K562 (cell line): ENCODE measurements around the gene POLD4. TPM values are rescaled to one million over a fixed set of nuclear protein-coding genes. Genes with fewer than 3 reads are reported as not detected.
A peak's percentile ranks its signal among the peaks of the same experiment; 100 is the strongest.

Experiments used
- BRD4 ChIP-seq: fragments of 200-600 bp; sonication (generic); IDR thresholded peaks from 2 replicates; pipeline ENCODE4 v1.6.1; 2017; ENCODE audit warnings: inconsistent platforms
- CREB1 ChIP-seq, 2 experiments: sonication (generic) in 1 of 2; formaldehyde crosslinking in 1 of 2; IDR thresholded peaks; 2 replicates each; pipeline versions ENCODE4 v1.6.1 to v1.8.0; 2012 to 2022; ENCODE audit warnings: inconsistent platforms in 1 of 2, mild to moderate bottlenecking in 1 of 2, missing genetic modification reagents in 1 of 2, moderate library complexity in 1 of 2
- E2F8 ChIP-seq: fragments of 450-650 bp; IDR thresholded peaks from 2 replicates; pipeline ENCODE4 v1.7.1; 2018; ENCODE audit warnings: mild to moderate bottlenecking, low read depth; ENCODE audit not compliant: partially characterized antibody
- HNRNPLL ChIP-seq: fragments of 200-400 bp; formaldehyde crosslinking; IDR thresholded peaks from 2 replicates; pipeline ENCODE4 v1.6.1; 2017; ENCODE audit warnings: low read length, low read depth, mild to moderate bottlenecking; ENCODE audit not compliant: poor library complexity, severe bottlenecking
- KDM1A ChIP-seq, 2 experiments: fragments of 450-650 bp; IDR thresholded peaks; 2 replicates each; pipeline ENCODE4 v1.6.1; 2016; ENCODE audit warnings: mild to moderate bottlenecking in 2 of 2
- MAX ChIP-seq: sonication (generic); formaldehyde crosslinking; IDR thresholded peaks from 2 replicates; pipeline ENCODE4 v1.9.0; 2022; ENCODE audit warnings: mild to moderate bottlenecking, missing genetic modification reagents
- MLX ChIP-seq, 2 experiments: fragments of 450-650 bp in 1 of 2; sonication (generic) in 1 of 2; formaldehyde crosslinking; conservative IDR thresholded peaks; 2 replicates each; pipeline versions ENCODE4 v1.4.0 to v1.8.1; 2020 to 2022; ENCODE audit warnings: mild to moderate bottlenecking in 1 of 2, missing genetic modification reagents in 1 of 2
- PHTF2 ChIP-seq: fragments of 250-450 bp; sonication (Bioruptor Pico); IDR thresholded peaks from 2 replicates; pipeline ENCODE4 v1.5.0; 2021; ENCODE audit warnings: mild to moderate bottlenecking
- RFX1 ChIP-seq: fragments of 450-650 bp; IDR thresholded peaks from 2 replicates; pipeline ENCODE4 v1.6.1; 2016; ENCODE audit warnings: mild to moderate bottlenecking, moderate library complexity
- TEAD1 ChIP-seq, 2 experiments: fragments of 450-650 bp in 1 of 2; sonication (generic) in 1 of 2; formaldehyde crosslinking; IDR thresholded peaks; 2 replicates each; pipeline versions ENCODE4 v1.4.0 to v1.8.0; 2020 to 2022; ENCODE audit warnings: mild to moderate bottlenecking in 2 of 2, missing genetic modification reagents in 1 of 2
- TFAP4 ChIP-seq: sonication (generic); formaldehyde crosslinking; IDR thresholded peaks from 2 replicates; pipeline ENCODE4 v1.8.0; 2022; ENCODE audit warnings: missing genetic modification reagents, mild to moderate bottlenecking, moderate library complexity, borderline replicate concordance
- ZNF134 ChIP-seq: fragments of 250-450 bp; sonication (Bioruptor Pico); conservative IDR thresholded peaks from 2 replicates; pipeline ENCODE4 v1.4.0; 2020
- ZNF212 ChIP-seq: fragments of 450-650 bp; formaldehyde crosslinking; IDR thresholded peaks from 2 replicates; pipeline ENCODE4 v1.4.0; 2020; ENCODE audit warnings: mild to moderate bottlenecking
- ZNF407 ChIP-seq: fragments of 450-650 bp; IDR thresholded peaks from 2 replicates; pipeline ENCODE4 v1.6.1; 2016; ENCODE audit warnings: low read depth
- polyA plus RNA-seq, 8 experiments: library from polyadenylated mRNA; depleted of rRNA in 4 of 8; stranded (reverse) in 5 of 8; unstranded in 3 of 8; fragments of >200 nt; fragmentation: Nextera tagmentation in 2 of 8; fragmentation: Illumina TruSeq in 1 of 8; extraction: Ambion mirVana in 2 of 8; extraction: Trizol in 1 of 8; gene quantifications; 2 replicates each; pipeline versions ENCODE4 v1.2.1 to v1.2.3, GENCODE V29; 2011 to 2014; ENCODE audit warnings: inconsistent platforms in 1 of 8, missing spikeins in 1 of 8
- total RNA-seq, 7 experiments: library from RNA; depleted of rRNA in 6 of 7; stranded (reverse); fragments of >200 nt in 6 of 7; fragmentation: Illumina TruSeq in 2 of 7; extraction: Trizol in 2 of 7; gene quantifications; 2 replicates each; pipeline versions ENCODE4 v1.2.1 to v1.2.3, GENCODE V29; 2011 to 2021; ENCODE audit warnings: low replicate concordance in 1 of 7

The POLD4 gene
- total and polyA plus RNA-seq, 9 of the 15 experiments (the other 6 are each of a cell fraction or from before 2014, with no cell fraction given): 5.8 to 64.5 (median 18.3) TPM

GRCh38 chr11:67321313-67321871 lies 32.0 kb downstream of the POLD4 start (continued):
- peak; percentile 50 for TF ChIP-seq TFAP4 (CRISPR knock-in tag)
- no peak for TF ChIP-seq CREB1 (IDR thresholded peaks at IDR 0.05)
- TF ChIP-seq CREB1 (CRISPR knock-in tag; IDR thresholded peaks at IDR 0.05): peak; percentile 32; the same call in 1 of the 2 replicates
- no peak for TF ChIP-seq ZNF407
- no peak for TF ChIP-seq PHTF2 (CRISPR knock-in tag)
- TF ChIP-seq ZNF212 (CRISPR knock-in tag): no peak
- 0 out of 2 replicates have a peak, but pooled peaks have one; percentile 18 for TF ChIP-seq MAX (CRISPR knock-in tag)
- TF ChIP-seq MLX (CRISPR knock-in tag; conservative IDR thresholded peaks at IDR 0.05): no peak
- TF ChIP-seq BRD4: no peak
- TF ChIP-seq KDM1A (IDR thresholded peaks at IDR 0.05): peak in 1 of 2 experiments; percentile 57; a peak in 2 of 4 replicates
- TF ChIP-seq RFX1: no peak
- no peak for TF ChIP-seq HNRNPLL
- TF ChIP-seq ZNF134 (CRISPR knock-in tag): no peak
- no peak for TF ChIP-seq TEAD1 (CRISPR knock-in tag; IDR thresholded peaks at IDR 0.05)
- TF ChIP-seq E2F8: no peak
